ENCODE results near the gene TXNDC9.

GRCh38 chr2:99348173-99348572 is 12.0 kb upstream of the TXNDC9 start:
- no peak for TF ChIP-seq PKNOX1 (IDR thresholded peaks at IDR 0.05)
- TF ChIP-seq ARNT (IDR thresholded peaks at IDR 0.05): no peak
- no peak for TF ChIP-seq FOXM1 (IDR thresholded peaks at IDR 0.05; ENCODE audit: borderline replicate concordance)
- no peak for TF ChIP-seq L3MBTL2 (conservative IDR thresholded peaks at IDR 0.05)
- no peak for TF ChIP-seq NFRKB (IDR thresholded peaks at IDR 0.05)
